SU-DHL-6 (cell line): Measurements from ENCODE around the gene CLDN7.

Experiments used
- H2AFZ ChIP-seq: fragments of 200-600 bp; sonication (generic); 2 replicates; pipeline ENCODE4 v1.6.1; 2014; ENCODE audit warnings: low read depth, mild to moderate bottlenecking, moderate library complexity, mixed read lengths, antibody characterized with exemption, low read length; ENCODE audit not compliant: severe bottlenecking
- H3F3A ChIP-seq: fragments of 200-600 bp; shearing (Covaris generic); 2 replicates; pipeline ENCODE4 v1.6.0; 2016; ENCODE audit warnings: antibody characterized with exemption, mild to moderate bottlenecking; ENCODE audit not compliant: insufficient read depth
- H3K27ac ChIP-seq: fragments of 200-600 bp; sonication (generic); 2 replicates; pipeline ENCODE4 v1.5.1; 2016; ENCODE audit warnings: low read depth, mild to moderate bottlenecking, low read length, moderate library complexity, mixed read lengths
- H3K27me3 ChIP-seq: fragments of 200-600 bp; sonication (generic), shearing (Covaris generic); 2 replicates; pipeline ENCODE4 v1.6.0; 2014; ENCODE audit warnings: mild to moderate bottlenecking, low read length
- H3K36me3 ChIP-seq: fragments of 200-600 bp; sonication (generic); 2 replicates; pipeline ENCODE4 v1.6.1; 2014; ENCODE audit warnings: mild to moderate bottlenecking, low read length, mixed read lengths
- H3K4me2 ChIP-seq: fragments of 300-600, 200-600 bp; shearing (Covaris generic), sonication (generic); 2 replicates; pipeline ENCODE4 v1.6.0; 2014; ENCODE audit warnings: low read length, low read depth, mild to moderate bottlenecking; ENCODE audit not compliant: poor library complexity, severe bottlenecking
- H3K4me3 ChIP-seq: fragments of 200-600 bp; sonication (generic); 2 replicates; pipeline ENCODE4 v1.5.1; 2014; ENCODE audit warnings: antibody characterized with exemption, low read length, mild to moderate bottlenecking, mixed read lengths; ENCODE audit not compliant: insufficient read depth, poor library complexity, severe bottlenecking
- H3K79me2 ChIP-seq: fragments of 200-600 bp; sonication (generic); 2 replicates; pipeline ENCODE4 v1.6.1; 2014; ENCODE audit warnings: mild to moderate bottlenecking, low read length, moderate library complexity; ENCODE audit not compliant: insufficient read depth
- H3K9ac ChIP-seq: fragments of 200-600 bp; sonication (generic); 2 replicates; pipeline ENCODE4 v1.7.0; 2014; ENCODE audit warnings: mild to moderate bottlenecking, low read length
- H3K9me2 ChIP-seq: fragments of 200-600 bp; sonication (generic); replicated peaks from 2 replicates; pipeline ENCODE4 v1.6.1; 2014; ENCODE audit warnings: low read length; ENCODE audit not compliant: insufficient read depth
- H3K9me3 ChIP-seq: fragments of 200-600 bp; sonication (generic); 2 replicates; pipeline ENCODE4 v1.6.1; 2014; ENCODE audit warnings: low read length, mixed read lengths; ENCODE audit not compliant: insufficient read depth
- H4K20me1 ChIP-seq: fragments of 200-600 bp; sonication (generic); 2 replicates; pipeline ENCODE4 v1.6.1; 2014; ENCODE audit warnings: low read depth, mild to moderate bottlenecking, antibody characterized with exemption, low read length, moderate library complexity, mixed read lengths
- CTCF ChIP-seq: fragments of 200-600 bp; sonication (generic); IDR thresholded peaks from one replicate; pipeline ENCODE4 v1.5.1; 2017; ENCODE audit warnings: antibody characterized with exemption, mild to moderate bottlenecking, low read length, moderate library complexity; ENCODE audit not compliant: insufficient read depth, poor library complexity, severe bottlenecking
- EZH2phosphoT487 ChIP-seq: fragments of 200-600 bp; sonication (generic), shearing (Covaris generic); conservative IDR thresholded peaks from 2 replicates; pipeline ENCODE4 v1.6.1; 2018; ENCODE audit warnings: mild to moderate bottlenecking, antibody characterized with exemption, low read length, moderate library complexity, mixed read lengths

The CLDN7 gene

GRCh38 chr17:7249830-7250229 lies 12.4 kb downstream of the CLDN7 start:
- Histone ChIP-seq H3K36me3 (peaks cover 4% of the 10 kb centered on the region; the same call in 1 of the 2 replicates), H3K27me3 (no peaks in the 10 kb centered on the region), H3K4me2 (peak overlapping the region; percentile 77), H3K27ac (peak overlapping the region; percentile 7; the same call in 1 of the 2 replicates), H3K9me2 (no peaks in the 10 kb centered on the region), H3K79me2 (peaks cover 63% of the 10 kb centered on the region), H3K9ac (peak overlapping the region; percentile 99), H3F3A (peaks cover 10% of the 10 kb centered on the region), H3K9me3 (no peaks in the 10 kb centered on the region), H3K4me3 (peak overlapping the region; percentile 90), H2AFZ (no peak overlapping the region), H4K20me1 (no peaks in the 10 kb centered on the region)
- TF ChIP-seq EZH2phosphoT487 (no peak), CTCF (no peak)

GRCh38 chr17:7249214-7249613 lies 13.1 kb downstream of the CLDN7 start:
- Histone ChIP-seq H3K27ac (no peak overlapping the region), H3F3A (peaks cover 15% of the 10 kb centered on the region), H4K20me1 (no peaks in the 10 kb centered on the region), H3K79me2 (peaks cover 63% of the 10 kb centered on the region), H3K9me2 (no peaks in the 10 kb centered on the region), H3K4me3 (no peak overlapping the region), H3K4me2 (peak overlapping the region; percentile 77), H3K9ac (peak overlapping the region; percentile 99), H2AFZ (no peak overlapping the region), H3K36me3 (no peaks in the 10 kb centered on the region; the same call in 1 of the 2 replicates), H3K27me3 (no peaks in the 10 kb centered on the region), H3K9me3 (no peaks in the 10 kb centered on the region)
- TF ChIP-seq CTCF: no peak
- no peak for TF ChIP-seq EZH2phosphoT487

GRCh38 chr17:7248796-7249195 lies 13.5 kb downstream of the CLDN7 start:
- no peak overlapping the region for H3K4me3 ChIP-seq
- H3K79me2 ChIP-seq: peaks cover 60% of the 10 kb centered on the region
- no peak overlapping the region for H3K27ac ChIP-seq
- peak overlapping the region; percentile 77 for H3K4me2 ChIP-seq
- H4K20me1 ChIP-seq: no peaks in the 10 kb centered on the region
- H2AFZ ChIP-seq: no peak overlapping the region
- H3K27me3 ChIP-seq: no peaks in the 10 kb centered on the region
- peaks cover 16% of the 10 kb centered on the region for H3F3A ChIP-seq
- 0 out of 2 replicates have a peak overlapping the region, but pooled peaks have one; percentile 99 for H3K9ac ChIP-seq
- H3K9me2 ChIP-seq: no peaks in the 10 kb centered on the region
- no peaks in the 10 kb centered on the region for H3K9me3 ChIP-seq
- TF ChIP-seq EZH2phosphoT487 (no peak), CTCF (no peak)
- no peaks in the 10 kb centered on the region; the same call in 1 of the 2 replicates for H3K36me3 ChIP-seq
